ENCODE results near the gene EPHB4.
"Not testable (repeated sequence)": the region's sequence is repeated elsewhere in the genome, so short reads cannot be mapped to it uniquely, and the experiment has no call there.

EPHB4 gene

DNA sequence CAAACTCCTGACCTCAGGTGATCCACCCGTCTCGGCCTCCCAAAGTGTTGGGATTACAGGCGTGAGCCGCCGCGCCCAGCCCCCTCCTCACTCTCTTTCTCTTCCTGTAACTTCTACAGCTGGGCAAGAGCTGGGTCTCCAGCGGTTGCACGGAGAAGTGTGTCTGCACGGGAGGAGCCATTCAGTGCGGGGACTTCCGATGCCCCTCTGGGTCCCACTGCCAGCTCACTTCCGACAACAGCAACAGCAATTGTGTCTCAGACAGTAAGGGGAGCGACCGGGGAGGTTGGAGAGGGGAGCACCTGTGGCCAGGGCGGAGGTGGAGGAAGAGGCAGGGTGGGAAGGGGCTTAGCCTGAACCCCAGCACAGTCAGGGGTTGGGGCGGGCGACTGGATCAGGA is 41.4 kb downstream of the EPHB4 start:
- no peak for DNase-seq

DNA sequence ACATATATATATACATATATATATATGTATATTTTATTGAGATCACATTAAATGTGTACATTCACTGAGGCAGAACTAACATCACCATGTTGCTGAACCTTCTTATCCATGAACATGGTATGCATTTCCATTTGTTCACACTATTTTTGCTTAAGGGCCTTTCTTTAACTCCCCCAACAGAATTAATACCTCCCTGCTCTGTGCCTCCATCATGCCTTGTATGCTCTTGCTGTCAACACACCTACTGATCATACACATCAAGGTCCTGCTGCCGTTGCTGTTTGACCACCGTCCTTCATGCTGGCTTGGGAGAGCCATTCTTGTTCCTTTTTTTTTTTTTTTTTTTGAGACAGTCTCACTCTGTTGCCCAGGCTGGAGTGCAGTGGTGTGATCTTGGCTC is 43.5 kb downstream of the EPHB4 start:
- no peak for DNase-seq

DNA sequence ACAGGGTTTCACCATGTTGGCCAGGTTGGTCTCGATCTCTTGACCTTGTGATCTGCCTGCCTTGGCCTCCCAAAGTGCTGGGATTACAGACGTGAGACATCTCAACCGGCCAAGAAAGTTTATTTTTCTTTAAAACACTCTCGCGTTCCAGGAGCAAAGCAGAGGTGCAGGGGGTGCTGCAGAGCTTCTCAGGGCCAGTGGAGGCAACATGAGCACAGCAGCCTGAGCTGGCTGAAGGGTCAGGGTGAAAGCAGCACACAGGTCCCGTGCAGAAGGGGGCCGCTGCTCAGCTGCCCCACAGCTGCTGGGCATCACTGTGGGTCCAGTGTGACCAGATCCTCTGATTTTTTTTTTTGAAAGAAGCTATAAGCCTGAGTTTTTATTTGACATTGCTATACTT is 46.1 kb downstream of the EPHB4 start:
- no peak for DNase-seq

DNA sequence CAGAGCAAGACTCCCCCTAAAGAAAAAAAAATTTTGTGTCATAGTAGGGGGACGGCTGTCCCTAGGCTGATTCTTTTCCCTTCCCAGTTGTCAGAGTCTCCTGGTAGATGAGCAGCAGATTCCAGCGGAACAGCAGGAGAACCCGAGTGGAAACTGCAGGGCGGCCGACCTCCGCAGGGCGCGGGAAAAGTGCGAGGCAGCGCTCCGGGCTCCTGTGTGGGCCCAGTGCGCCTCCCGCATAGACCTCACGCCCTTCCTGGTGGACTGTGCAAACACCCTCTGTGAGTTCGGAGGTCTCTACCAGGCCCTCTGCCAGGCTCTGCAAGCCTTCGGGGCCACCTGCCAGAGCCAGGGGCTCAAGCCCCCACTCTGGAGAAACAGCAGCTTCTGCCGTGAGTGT is 48.0 kb downstream of the EPHB4 start:
- DNase-seq = no peak

DNA sequence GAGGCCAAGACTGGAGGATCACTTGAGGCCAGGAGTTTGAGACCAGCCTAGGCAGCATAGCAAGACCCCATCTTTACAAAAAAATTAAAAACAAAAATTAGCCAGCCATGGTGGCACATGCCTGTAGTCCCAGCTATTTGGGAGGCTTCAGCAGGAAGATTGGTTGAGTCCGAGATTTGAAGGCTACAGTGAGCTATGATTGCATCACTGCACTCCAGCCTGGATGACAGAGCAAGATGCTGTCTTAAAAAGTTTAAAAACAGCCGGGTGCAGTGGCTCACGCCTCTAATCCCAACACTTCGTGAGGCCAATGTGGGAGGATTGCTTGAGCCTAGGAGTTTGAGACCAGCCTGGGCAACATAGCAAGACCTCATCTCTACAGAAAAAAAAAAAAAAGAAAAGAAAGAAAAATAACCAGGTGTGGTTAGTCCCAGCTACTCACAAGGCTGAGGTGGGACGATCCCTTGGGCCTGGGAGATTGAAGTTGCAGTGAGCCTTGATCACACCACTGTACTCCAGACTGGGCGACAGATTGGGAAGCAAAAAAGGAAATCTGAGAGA is 49.2 kb downstream of the EPHB4 start:
- no peak for DNase-seq

DNA sequence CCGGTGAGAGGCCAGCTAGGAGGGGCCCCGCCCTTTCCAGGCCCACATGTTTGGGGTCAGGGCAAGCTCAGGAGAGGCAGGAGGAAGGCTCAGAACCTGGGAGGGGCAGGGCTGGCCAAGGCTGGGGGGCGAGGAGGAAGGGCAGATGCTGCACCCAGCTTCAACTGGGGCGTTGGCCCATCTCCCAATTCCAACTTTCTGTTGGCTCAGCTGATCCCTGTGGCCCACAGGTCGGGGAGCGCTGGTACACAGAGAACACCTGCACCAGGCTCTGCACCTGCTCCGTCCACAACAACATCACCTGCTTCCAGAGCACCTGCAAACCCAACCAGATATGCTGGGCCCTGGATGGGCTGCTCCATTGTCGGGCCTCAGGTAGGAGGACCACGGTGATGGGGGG is 53.8 kb downstream of the EPHB4 start:
- DNase-seq = no peak

DNA sequence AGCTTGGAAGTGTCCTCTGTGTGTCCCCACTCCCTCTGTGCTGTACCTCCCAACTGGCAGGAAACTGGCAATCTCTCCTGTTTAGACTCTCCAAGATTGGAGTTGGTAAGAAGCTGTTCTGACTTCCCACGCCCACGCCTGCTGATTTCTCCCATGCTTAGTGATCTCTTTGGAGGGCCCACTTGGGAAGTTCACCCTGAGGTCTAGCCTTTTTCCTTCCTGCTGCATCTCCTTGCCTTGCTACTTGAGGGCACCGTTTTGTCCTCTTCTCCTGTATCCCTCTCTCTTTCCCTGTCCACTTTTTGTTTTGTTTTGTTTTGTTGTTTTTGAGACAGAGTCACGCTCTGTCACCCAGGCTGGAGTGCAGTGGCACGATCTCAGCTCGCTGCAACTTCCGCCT is 58.5 kb downstream of the EPHB4 start:
- peak in 1 of 2 donors; percentile 6 for DNase-seq

DNA sequence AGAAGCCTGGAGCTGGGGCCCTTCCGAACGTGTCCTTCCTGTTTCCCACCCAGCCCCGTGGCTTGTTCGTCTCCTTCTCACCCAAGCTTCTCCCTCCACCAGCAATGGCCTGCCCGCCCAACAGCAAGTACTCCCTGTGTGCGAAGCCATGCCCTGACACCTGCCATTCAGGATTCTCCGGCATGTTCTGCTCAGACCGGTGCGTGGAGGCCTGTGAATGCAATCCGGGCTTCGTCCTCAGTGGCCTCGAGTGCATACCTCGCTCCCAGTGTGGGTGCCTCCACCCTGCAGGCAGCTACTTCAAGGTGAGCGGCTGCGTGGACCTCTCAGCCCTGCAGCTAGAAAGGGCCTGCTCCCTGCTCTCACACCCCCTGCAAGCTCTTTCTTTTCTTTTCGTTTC is 62.1 kb downstream of the EPHB4 start:
- DNase-seq = no peak

DNA sequence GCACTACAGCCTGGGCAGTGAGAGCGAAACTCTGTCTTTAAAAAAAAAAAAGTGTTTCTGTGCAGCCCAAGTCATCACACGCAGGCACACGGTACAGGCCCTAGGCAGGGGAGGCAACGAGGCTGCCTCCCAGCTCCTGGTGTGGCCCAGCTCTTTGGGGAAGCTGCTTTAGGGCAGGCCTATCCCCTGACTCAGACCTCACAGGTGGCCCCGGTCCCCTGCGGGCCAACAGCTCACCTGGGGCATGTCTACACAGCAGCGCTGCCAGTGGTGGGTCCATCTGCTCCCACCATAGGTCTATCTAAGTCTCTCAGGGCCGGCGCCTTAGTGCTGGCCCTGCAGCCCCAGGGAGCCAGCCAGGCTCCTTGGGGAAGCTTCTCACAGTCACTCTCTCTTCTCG is 62.5 kb downstream of the EPHB4 start:
- DNase-seq = no peak

DNA sequence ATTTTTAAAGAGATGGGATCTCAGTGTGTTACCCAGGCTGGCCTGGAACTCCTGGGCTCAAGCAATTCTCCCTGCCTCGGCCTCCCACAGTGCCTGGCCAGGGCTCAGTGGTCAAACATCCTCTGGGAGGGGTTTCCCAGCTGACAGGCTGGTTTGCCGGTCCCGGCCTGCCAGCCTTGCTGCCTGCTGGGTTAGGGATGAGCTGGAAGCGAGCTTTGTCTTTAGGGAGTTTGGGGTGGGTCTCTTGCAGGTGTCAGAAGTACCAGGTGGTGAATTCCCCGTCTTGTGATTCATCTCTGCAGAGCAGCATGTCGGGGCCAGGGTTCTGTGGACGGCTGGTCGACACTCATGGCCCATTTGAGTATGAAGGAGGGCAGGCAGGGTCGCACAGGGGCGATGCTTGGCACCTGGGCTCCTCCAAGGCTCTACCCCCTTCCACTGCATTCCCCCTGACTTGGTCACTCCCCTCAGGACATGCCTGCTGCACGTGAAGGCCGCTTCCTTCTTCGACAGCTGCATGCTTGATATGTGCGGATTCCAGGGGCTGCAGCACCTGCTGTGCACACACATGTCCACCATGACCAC is 63.7 kb downstream of the EPHB4 start:
- no peak for DNase-seq

DNA sequence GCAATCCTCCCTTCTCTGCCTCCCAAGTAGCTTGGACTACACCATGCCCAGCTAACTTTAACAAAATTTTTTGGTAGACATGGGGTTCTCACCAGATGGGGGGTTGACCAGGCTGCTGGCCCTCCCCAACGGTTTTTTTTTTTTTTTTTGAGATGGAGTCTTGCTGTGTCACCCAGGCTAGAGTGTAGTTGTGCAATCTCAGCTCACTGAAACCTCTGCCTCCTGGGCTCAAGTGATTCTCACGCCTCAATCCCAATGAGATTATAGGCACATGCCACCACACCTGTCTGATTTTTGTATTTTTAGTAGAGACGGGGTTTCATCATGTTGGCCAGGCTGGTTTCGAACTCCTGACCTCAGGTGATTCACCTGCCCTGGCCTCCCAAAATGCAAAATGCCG is 64.5 kb downstream of the EPHB4 start:
- DNase-seq = not testable (repeated sequence)

DNA sequence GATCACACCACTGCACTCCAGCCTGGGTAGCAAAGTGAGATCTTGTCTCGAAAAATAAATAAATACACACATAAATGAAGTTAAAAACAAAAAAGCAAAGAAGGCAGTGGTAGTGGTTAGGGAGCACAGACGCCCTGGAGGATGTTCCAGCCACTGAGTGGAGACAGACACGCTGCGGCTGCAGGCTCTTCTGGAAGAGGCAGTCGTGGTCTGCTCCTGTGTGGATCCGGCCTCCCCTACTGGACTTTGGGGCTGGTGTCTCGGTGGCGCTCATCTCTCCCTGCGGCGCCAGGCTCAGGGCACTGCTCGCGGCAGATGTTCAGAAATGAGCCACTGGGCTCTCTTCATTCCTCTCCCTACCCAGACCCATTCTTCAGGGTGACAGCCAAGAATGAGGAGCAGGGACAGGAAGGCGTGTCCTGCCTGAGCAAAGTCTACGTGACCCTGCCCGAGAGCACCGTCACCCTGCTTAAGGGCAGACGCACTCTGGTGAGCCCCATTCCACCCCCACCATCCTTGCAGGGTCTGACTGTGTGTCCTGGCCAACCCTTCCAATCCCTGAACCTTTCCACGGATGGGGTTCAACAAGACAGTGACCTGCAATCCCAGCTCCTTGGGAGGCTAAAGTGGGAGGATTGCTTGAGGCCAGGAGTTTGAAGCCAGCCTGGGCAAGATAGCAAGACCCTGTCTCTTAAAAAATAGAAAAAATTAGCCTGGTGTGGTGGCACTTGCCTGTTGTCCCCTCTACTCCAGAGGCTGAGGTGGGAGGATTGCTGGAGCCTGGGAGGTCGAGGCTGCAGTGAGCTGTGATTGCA is 67.8 kb downstream of the EPHB4 start:
- DNase-seq = no peak

DNA sequence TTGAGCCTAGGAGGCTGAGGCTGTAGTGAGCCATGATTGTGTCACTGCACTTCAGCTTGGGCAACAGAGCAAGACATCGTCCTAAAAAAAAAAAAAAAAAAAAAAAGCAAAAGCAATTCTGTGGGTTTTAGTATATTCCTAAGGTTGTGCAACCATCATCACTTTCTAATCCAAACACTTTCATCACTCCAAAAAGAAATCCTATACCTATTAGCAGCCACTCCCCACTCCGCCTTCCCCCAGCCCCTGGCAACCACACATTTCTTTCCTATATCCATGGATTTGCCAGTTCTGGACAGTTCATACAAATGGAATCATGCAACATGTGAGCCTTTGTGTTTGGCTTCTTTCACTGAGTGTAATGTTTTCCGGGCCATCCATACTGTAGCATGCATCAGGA is 73.6 kb downstream of the EPHB4 start:
- no peak for DNase-seq

DNA sequence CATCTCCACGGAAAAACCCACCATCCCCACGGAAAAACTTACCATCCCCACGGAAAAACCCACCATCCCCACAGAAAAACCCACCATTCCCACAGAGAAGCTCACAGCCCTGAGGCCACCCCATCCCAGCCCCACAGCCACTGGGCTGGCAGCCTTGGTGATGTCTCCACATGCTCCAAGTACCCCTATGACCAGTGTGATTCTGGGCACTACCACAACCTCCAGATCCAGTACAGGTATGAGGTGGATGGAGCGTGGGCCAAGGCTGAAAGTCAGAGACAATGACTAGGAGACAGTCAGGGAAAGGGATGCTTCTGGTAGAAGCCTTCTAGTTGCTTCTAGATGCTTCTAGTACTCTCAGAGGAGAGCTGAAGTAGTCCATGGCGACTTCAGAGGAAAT is 74.3 kb downstream of the EPHB4 start:
- no peak for DNase-seq

All from inflammatory macrophage (primary cell).